ENCODE data around the gene SVEP1. TPM values are rescaled to one million over a fixed set of nuclear protein-coding genes. Genes with fewer than 3 reads are reported as not detected.
A peak's percentile ranks its signal among the peaks of the same experiment; 100 is the strongest.
"Not testable (repeated sequence)": the region's sequence is repeated elsewhere in the genome, so short reads cannot be mapped to it uniquely, and the experiment has no call there.

The SVEP1 gene
- total RNA-seq, 1 donor from 2014 or later = 46.4 TPM

GRCh38 chr9:110559869-110560268 is 19.7 kb downstream of the SVEP1 start:
- Histone ChIP-seq H3K27ac (ENCODE audit: low read depth, low read length) (no peak overlapping the region), H3K27me3 (ENCODE audit: control insufficient read depth in 3 of 3, insufficient read depth in 3 of 3, low read length in 3 of 3) (no peaks in the 10 kb centered on the region), H3K9ac (ENCODE audit: low read depth in 1 of 3, low read length in 3 of 3) (no peak overlapping the region), H3K9me3 (ENCODE audit: control insufficient read depth in 3 of 3, low read length in 3 of 3) (no peaks in the 10 kb centered on the region), H3K4me3 (ENCODE audit: low read length in 3 of 3) (no peak overlapping the region), H3K36me3 (ENCODE audit: control insufficient read depth in 3 of 3, insufficient read depth in 3 of 3, low read length in 3 of 3) (no peaks in the 10 kb centered on the region), H3K4me1 (ENCODE audit: control insufficient read depth in 3 of 3, insufficient read depth in 3 of 3, low read length in 3 of 3) (peaks cover 0 to 4% (median 0%) of the 10 kb centered on the region in 3 donors)

- Histone ChIP-seq H3K27me3 (ENCODE audit: control insufficient read depth in 3 of 3, insufficient read depth in 3 of 3, low read length in 3 of 3) (no peaks in the 10 kb centered on the region), H3K36me3 (ENCODE audit: control insufficient read depth in 3 of 3, insufficient read depth in 3 of 3, low read length in 3 of 3) (no peaks in the 10 kb centered on the region), H3K9ac (ENCODE audit: low read depth in 1 of 3, low read length in 3 of 3) (no peak overlapping the region), H3K4me3 (ENCODE audit: low read length in 3 of 3) (no peak overlapping the region), H3K27ac (ENCODE audit: low read depth, low read length) (no peak overlapping the region), H3K4me1 (ENCODE audit: control insufficient read depth in 3 of 3, insufficient read depth in 3 of 3, low read length in 3 of 3) (peaks cover 0 to 6% (median 0%) of the 10 kb centered on the region in 3 donors), H3K9me3 (ENCODE audit: control insufficient read depth in 3 of 3, low read length in 3 of 3) (no peaks in the 10 kb centered on the region)
These were observed 23.8 kb downstream of the SVEP1 start for GRCh38 chr9:110555551-110556331.

GRCh38 chr9:110546411-110546871 is 33.1 kb downstream of the SVEP1 start:
- Histone ChIP-seq H3K27ac (ENCODE audit: low read depth, low read length) (no peak overlapping the region), H3K36me3 (ENCODE audit: control insufficient read depth in 3 of 3, insufficient read depth in 3 of 3, low read length in 3 of 3) (no peaks in the 10 kb centered on the region), H3K9me3 (ENCODE audit: control insufficient read depth in 3 of 3, low read length in 3 of 3) (no peaks in the 10 kb centered on the region), H3K4me3 (ENCODE audit: low read length in 3 of 3) (no peak overlapping the region), H3K27me3 (ENCODE audit: control insufficient read depth in 3 of 3, insufficient read depth in 3 of 3, low read length in 3 of 3) (no peaks in the 10 kb centered on the region), H3K4me1 (ENCODE audit: control insufficient read depth in 3 of 3, insufficient read depth in 3 of 3, low read length in 3 of 3) (peaks cover 0 to 12% (median 6%) of the 10 kb centered on the region in 3 donors), H3K9ac (ENCODE audit: low read depth in 1 of 3, low read length in 3 of 3) (no peak overlapping the region)

- H3K4me1 ChIP-seq (ENCODE audit: control insufficient read depth in 3 of 3, insufficient read depth in 3 of 3, low read length in 3 of 3) = peaks cover 0 to 12% (median 6%) of the 10 kb centered on the region in 3 donors
- no peaks in the 10 kb centered on the region for H3K27me3 ChIP-seq (ENCODE audit: control insufficient read depth in 3 of 3, insufficient read depth in 3 of 3, low read length in 3 of 3)
- no peak overlapping the region for H3K9ac ChIP-seq (ENCODE audit: low read depth in 1 of 3, low read length in 3 of 3)
- H3K27ac ChIP-seq (ENCODE audit: low read depth, low read length) = peak overlapping the region; percentile 40
- no peak overlapping the region for H3K4me3 ChIP-seq (ENCODE audit: low read length in 3 of 3)
- no peaks in the 10 kb centered on the region for H3K36me3 ChIP-seq (ENCODE audit: control insufficient read depth in 3 of 3, insufficient read depth in 3 of 3, low read length in 3 of 3)
- no peaks in the 10 kb centered on the region for H3K9me3 ChIP-seq (ENCODE audit: control insufficient read depth in 3 of 3, low read length in 3 of 3)
These were observed 33.8 kb downstream of the SVEP1 start for GRCh38 chr9:110545705-110546104.

GRCh38 chr9:110543631-110544051 is 35.9 kb downstream of the SVEP1 start:
- no peaks in the 10 kb centered on the region for H3K36me3 ChIP-seq (ENCODE audit: control insufficient read depth in 3 of 3, insufficient read depth in 3 of 3, low read length in 3 of 3)
- H3K9me3 ChIP-seq (ENCODE audit: control insufficient read depth in 3 of 3, low read length in 3 of 3) = no peaks in the 10 kb centered on the region
- H3K9ac ChIP-seq (ENCODE audit: low read depth in 1 of 3, low read length in 3 of 3) = no peak overlapping the region
- H3K27me3 ChIP-seq (ENCODE audit: control insufficient read depth in 3 of 3, insufficient read depth in 3 of 3, low read length in 3 of 3) = no peaks in the 10 kb centered on the region
- peaks cover 0 to 12% (median 6%) of the 10 kb centered on the region in 3 donors for H3K4me1 ChIP-seq (ENCODE audit: control insufficient read depth in 3 of 3, insufficient read depth in 3 of 3, low read length in 3 of 3)
- H3K27ac ChIP-seq (ENCODE audit: low read depth, low read length) = peak overlapping the region; percentile 26
- no peak overlapping the region for H3K4me3 ChIP-seq (ENCODE audit: low read length in 3 of 3)

- Histone ChIP-seq H3K9ac (ENCODE audit: low read depth in 1 of 3, low read length in 3 of 3) (no peak overlapping the region), H3K4me1 (ENCODE audit: control insufficient read depth in 3 of 3, insufficient read depth in 3 of 3, low read length in 3 of 3) (peaks cover 0 to 9% (median 4%) of the 10 kb centered on the region in 3 donors), H3K4me3 (ENCODE audit: low read length in 3 of 3) (no peak overlapping the region)
These were observed 37.6 kb downstream of the SVEP1 start for GRCh38 chr9:110541950-110542349.

GRCh38 chr9:110538647-110539041 is 40.9 kb downstream of the SVEP1 start:
- Histone ChIP-seq H3K27me3 (ENCODE audit: control insufficient read depth in 3 of 3, insufficient read depth in 3 of 3, low read length in 3 of 3) (no peaks in the 10 kb centered on the region), H3K9ac (ENCODE audit: low read depth in 1 of 3, low read length in 3 of 3) (no peak overlapping the region), H3K4me3 (ENCODE audit: low read length in 3 of 3) (no peak overlapping the region), H3K36me3 (ENCODE audit: control insufficient read depth in 3 of 3, insufficient read depth in 3 of 3, low read length in 3 of 3) (no peaks in the 10 kb centered on the region), H3K9me3 (ENCODE audit: control insufficient read depth in 3 of 3, low read length in 3 of 3) (peaks cover 0 to 2% (median 0%) of the 10 kb centered on the region in 3 donors), H3K4me1 (ENCODE audit: control insufficient read depth in 3 of 3, insufficient read depth in 3 of 3, low read length in 3 of 3) (peaks cover 0 to 3% (median 0%) of the 10 kb centered on the region in 3 donors), H3K27ac (ENCODE audit: low read depth, low read length) (no peak overlapping the region)

More at GRCh38 chr9:110541950-110542349, 37.6 kb downstream of the SVEP1 start:
- no peaks in the 10 kb centered on the region for H3K27me3 ChIP-seq (ENCODE audit: control insufficient read depth in 3 of 3, insufficient read depth in 3 of 3, low read length in 3 of 3)
- H3K9me3 ChIP-seq (ENCODE audit: control insufficient read depth in 3 of 3, low read length in 3 of 3) = no peaks in the 10 kb centered on the region
- no peaks in the 10 kb centered on the region for H3K36me3 ChIP-seq (ENCODE audit: control insufficient read depth in 3 of 3, insufficient read depth in 3 of 3, low read length in 3 of 3)
- H3K27ac ChIP-seq (ENCODE audit: low read depth, low read length) = no peak overlapping the region

GRCh38 chr9:110537841-110538646 is 41.5 kb downstream of the SVEP1 start:
- Histone ChIP-seq H3K27me3 (ENCODE audit: control insufficient read depth in 3 of 3, insufficient read depth in 3 of 3, low read length in 3 of 3) (no peaks in the 10 kb centered on the region), H3K27ac (ENCODE audit: low read depth, low read length) (no peak overlapping the region), H3K4me1 (ENCODE audit: control insufficient read depth in 3 of 3, insufficient read depth in 3 of 3, low read length in 3 of 3) (no peaks in the 10 kb centered on the region), H3K36me3 (ENCODE audit: control insufficient read depth in 3 of 3, insufficient read depth in 3 of 3, low read length in 3 of 3) (no peaks in the 10 kb centered on the region), H3K4me3 (ENCODE audit: low read length in 3 of 3) (no peak overlapping the region), H3K9me3 (ENCODE audit: control insufficient read depth in 3 of 3, low read length in 3 of 3) (peaks cover 0 to 2% (median 0%) of the 10 kb centered on the region in 3 donors), H3K9ac (ENCODE audit: low read depth in 1 of 3, low read length in 3 of 3) (no peak overlapping the region)

- no peak overlapping the region for H3K27ac ChIP-seq (ENCODE audit: low read depth, low read length)
These were observed 42.7 kb downstream of the SVEP1 start for GRCh38 chr9:110536822-110537221.

GRCh38 chr9:110534162-110534561 is 45.4 kb downstream of the SVEP1 start:
- not testable (repeated sequence) for H3K27ac ChIP-seq (ENCODE audit: low read depth, low read length); H3K4me3 ChIP-seq (ENCODE audit: low read length in 3 of 3); H3K9me3 ChIP-seq (ENCODE audit: control insufficient read depth in 3 of 3, low read length in 3 of 3); H3K36me3 ChIP-seq (ENCODE audit: control insufficient read depth in 3 of 3, insufficient read depth in 3 of 3, low read length in 3 of 3); H3K9ac ChIP-seq (ENCODE audit: low read depth in 1 of 3, low read length in 3 of 3); H3K27me3 ChIP-seq (ENCODE audit: control insufficient read depth in 3 of 3, insufficient read depth in 3 of 3, low read length in 3 of 3); H3K4me1 ChIP-seq (ENCODE audit: control insufficient read depth in 3 of 3, insufficient read depth in 3 of 3, low read length in 3 of 3)

More at GRCh38 chr9:110536822-110537221, 42.7 kb downstream of the SVEP1 start:
- peaks cover 0 to 2% (median 0%) of the 10 kb centered on the region in 3 donors for H3K9me3 ChIP-seq (ENCODE audit: control insufficient read depth in 3 of 3, low read length in 3 of 3)
- H3K36me3 ChIP-seq (ENCODE audit: control insufficient read depth in 3 of 3, insufficient read depth in 3 of 3, low read length in 3 of 3) = no peaks in the 10 kb centered on the region
- H3K9ac ChIP-seq (ENCODE audit: low read depth in 1 of 3, low read length in 3 of 3) = no peak overlapping the region
- no peaks in the 10 kb centered on the region for H3K4me1 ChIP-seq (ENCODE audit: control insufficient read depth in 3 of 3, insufficient read depth in 3 of 3, low read length in 3 of 3)
- no peaks in the 10 kb centered on the region for H3K27me3 ChIP-seq (ENCODE audit: control insufficient read depth in 3 of 3, insufficient read depth in 3 of 3, low read length in 3 of 3)
- no peak overlapping the region for H3K4me3 ChIP-seq (ENCODE audit: low read length in 3 of 3)
